Progenitor cell of endocrine pancreas (in vitro differentiated cells): ENCODE measurements around the gene AP1AR. TPM values are rescaled to one million over a fixed set of nuclear protein-coding genes. Genes with fewer than 3 reads are reported as not detected.

Experiments
- DNase-seq: peaks from one replicate; pipeline ENCODE4 v3.0.0; 2021; ENCODE audit warnings: low spot score; ENCODE audit not compliant: unreplicated experiment
- H3K27ac Mint-ChIP-seq: 2 replicates; pipeline ENCODE4 v1.8.0; 2021; ENCODE audit warnings: mild to moderate bottlenecking, moderate library complexity, mixed read lengths
- H3K27me3 Mint-ChIP-seq: 2 replicates; pipeline ENCODE4 v1.8.0; 2021; ENCODE audit warnings: mixed read lengths
- H3K36me3 Mint-ChIP-seq: 2 replicates; pipeline ENCODE4 v1.8.0; 2022; ENCODE audit warnings: mixed read lengths; ENCODE audit not compliant: insufficient read depth
- H3K4me1 Mint-ChIP-seq: 2 replicates; pipeline ENCODE4 v1.8.0; 2021; ENCODE audit warnings: low read depth, mixed read lengths
- H3K4me3 Mint-ChIP-seq: 2 replicates; pipeline ENCODE4 v1.8.0; 2021; ENCODE audit warnings: low read depth, mild to moderate bottlenecking, moderate library complexity, mixed read lengths
- H3K9me3 Mint-ChIP-seq: 2 replicates; pipeline ENCODE4 v1.8.0; 2021; ENCODE audit warnings: low read depth, mixed read lengths
- long read RNA-seq: library from polyadenylated mRNA; unstranded; transcript quantifications from one replicate; pipeline ENCODE4 v2.0.0, GENCODE V29; 2020
- total RNA-seq: library from RNA; stranded (reverse); gene quantifications from 2 replicates; pipeline ENCODE4 v1.2.1, GENCODE V29; 2021
- TF ChIP-seq, protein P1 (sequence below): fragments of 200-600 bp; sonication (generic); IDR thresholded peaks from one replicate; pipeline ENCODE4 v1.5.0; 2021; ENCODE audit warnings: antibody characterized with exemption, mild to moderate bottlenecking; ENCODE audit not compliant: unreplicated experiment

The AP1AR gene, protein sequence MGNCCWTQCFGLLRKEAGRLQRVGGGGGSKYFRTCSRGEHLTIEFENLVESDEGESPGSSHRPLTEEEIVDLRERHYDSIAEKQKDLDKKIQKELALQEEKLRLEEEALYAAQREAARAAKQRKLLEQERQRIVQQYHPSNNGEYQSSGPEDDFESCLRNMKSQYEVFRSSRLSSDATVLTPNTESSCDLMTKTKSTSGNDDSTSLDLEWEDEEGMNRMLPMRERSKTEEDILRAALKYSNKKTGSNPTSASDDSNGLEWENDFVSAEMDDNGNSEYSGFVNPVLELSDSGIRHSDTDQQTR
- total RNA-seq = 17.0 and 18.6 TPM in 2 replicates
- long read RNA-seq, transcript AP1AR-201 (10 exons, 2,902 nt) = major isoform, 28 of 43 reads
- long read RNA-seq, partial matches to known transcripts = 6 of 43 reads
- long read RNA-seq, other reads (novel, unspliced or antisense) = 7 of 43 reads

DNA sequence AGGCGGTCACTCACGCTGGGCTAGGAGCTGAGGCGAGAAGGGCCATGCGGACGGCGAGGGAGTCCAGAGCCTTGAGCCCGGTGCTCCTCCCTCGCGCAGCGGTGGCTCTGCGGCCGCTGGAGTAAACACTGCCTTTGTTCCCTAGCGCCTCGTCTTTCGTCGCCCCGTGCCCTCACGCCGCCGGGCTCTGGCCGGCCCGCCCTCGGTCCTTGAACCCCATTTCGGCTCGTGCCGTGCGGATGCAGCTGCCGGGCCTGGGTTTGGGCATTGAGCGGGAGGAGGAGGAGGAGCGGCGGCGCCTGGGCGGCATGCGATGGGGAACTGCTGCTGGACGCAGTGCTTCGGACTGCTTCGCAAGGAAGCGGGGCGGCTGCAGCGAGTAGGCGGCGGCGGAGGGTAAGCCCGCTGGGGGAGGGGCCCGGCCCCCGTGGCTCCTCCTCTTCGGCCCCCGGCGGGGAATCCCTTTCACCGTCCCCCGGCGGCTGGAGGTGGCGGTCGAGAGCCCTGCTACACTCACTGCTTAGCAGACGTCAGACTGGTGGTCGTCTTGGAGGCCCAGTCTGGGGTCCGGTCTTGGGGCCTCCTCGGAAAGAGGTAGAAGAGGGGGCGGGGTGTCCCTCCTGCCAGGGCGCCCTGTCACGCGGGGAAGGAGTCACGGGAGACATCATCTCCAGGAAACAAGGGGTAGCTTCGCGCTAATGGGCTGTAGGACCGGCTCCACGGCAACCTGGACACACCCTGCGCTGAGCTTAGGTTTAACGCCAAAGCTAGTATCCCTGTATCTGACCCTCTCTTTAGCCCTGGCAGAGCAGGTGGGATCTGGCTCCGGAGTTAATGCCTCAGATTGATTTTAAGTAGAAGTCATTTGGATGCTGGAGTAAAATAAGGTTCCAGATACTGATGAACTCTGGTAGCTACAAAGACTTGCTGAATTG lies at the start of gene AP1AR:
AP1AR (plus strand) TSS at position 9 of the 935 bp plus-strand sequence; CDS start at position 314, 305 bp downstream.
- H3K4me1 Mint-ChIP-seq = peaks cover 21% of the 10 kb centered on the region
- peaks cover under 1% of the 10 kb centered on the region for H3K27me3 Mint-ChIP-seq
- H3K4me3 Mint-ChIP-seq = peak within 1 kb of the TSS; percentile 98
- H3K36me3 Mint-ChIP-seq = no peaks in the 10 kb centered on the region
- H3K27ac Mint-ChIP-seq = peak within 1 kb of the TSS; percentile 99
- TF ChIP-seq, protein P1, sequence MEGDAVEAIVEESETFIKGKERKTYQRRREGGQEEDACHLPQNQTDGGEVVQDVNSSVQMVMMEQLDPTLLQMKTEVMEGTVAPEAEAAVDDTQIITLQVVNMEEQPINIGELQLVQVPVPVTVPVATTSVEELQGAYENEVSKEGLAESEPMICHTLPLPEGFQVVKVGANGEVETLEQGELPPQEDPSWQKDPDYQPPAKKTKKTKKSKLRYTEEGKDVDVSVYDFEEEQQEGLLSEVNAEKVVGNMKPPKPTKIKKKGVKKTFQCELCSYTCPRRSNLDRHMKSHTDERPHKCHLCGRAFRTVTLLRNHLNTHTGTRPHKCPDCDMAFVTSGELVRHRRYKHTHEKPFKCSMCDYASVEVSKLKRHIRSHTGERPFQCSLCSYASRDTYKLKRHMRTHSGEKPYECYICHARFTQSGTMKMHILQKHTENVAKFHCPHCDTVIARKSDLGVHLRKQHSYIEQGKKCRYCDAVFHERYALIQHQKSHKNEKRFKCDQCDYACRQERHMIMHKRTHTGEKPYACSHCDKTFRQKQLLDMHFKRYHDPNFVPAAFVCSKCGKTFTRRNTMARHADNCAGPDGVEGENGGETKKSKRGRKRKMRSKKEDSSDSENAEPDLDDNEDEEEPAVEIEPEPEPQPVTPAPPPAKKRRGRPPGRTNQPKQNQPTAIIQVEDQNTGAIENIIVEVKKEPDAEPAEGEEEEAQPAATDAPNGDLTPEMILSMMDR = peak; percentile 61
- peak; percentile 85 for DNase-seq
- H3K9me3 Mint-ChIP-seq = no peaks in the 10 kb centered on the region

DNA sequence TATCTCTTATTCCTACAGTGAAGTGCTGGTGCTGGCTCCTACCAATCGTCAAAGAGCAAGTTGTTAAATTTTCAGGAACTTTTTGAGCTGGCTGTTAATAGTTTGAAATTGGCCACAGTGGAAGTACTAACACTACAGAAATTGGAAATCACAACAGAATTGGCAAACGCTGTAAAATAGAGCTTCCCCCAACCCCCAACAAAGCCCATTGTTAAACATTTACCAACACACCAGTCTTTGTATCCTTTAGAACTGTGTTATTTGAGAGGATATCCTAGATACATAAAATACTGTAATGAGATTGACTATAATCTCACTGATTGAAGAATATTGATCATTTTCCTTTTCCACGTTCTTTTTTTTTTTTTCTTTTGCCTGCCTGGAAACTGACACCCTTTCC lies 49.0 kb upstream of the AP1AR start:
- Mint-ChIP-seq H3K36me3 (no peaks in the 10 kb centered on the region), H3K4me3 (no peak overlapping the region), H3K27me3 (no peaks in the 10 kb centered on the region), H3K27ac (no peak overlapping the region), H3K9me3 (no peaks in the 10 kb centered on the region), H3K4me1 (peaks cover 5% of the 10 kb centered on the region)
- DNase-seq = no peak
- TF ChIP-seq, protein P1 = no peak

DNA sequence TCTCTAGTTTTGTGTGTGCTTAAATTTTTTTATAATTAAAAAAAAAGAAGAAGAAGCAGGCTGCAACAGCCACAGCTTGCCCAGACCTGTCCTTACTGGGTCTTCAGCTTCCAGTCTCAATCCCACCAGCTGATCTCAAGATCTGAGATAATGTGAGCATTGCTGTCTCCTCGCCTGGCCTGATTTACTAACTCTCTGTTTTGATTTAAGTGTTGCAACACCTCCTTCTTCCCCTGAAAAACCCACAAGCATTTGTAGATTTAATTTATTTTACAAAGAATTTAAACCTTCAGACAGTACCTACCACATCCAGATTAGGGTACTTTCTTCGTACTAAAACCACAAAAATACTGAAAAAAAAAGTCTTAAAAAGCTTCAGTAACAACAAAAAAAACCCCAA lies 48.3 kb upstream of the AP1AR start:
- no peaks in the 10 kb centered on the region for H3K27me3 Mint-ChIP-seq
- no peaks in the 10 kb centered on the region for H3K9me3 Mint-ChIP-seq
- H3K4me1 Mint-ChIP-seq = peaks cover 5% of the 10 kb centered on the region
- no peak overlapping the region for H3K27ac Mint-ChIP-seq
- TF ChIP-seq, protein P1 = no peak
- H3K36me3 Mint-ChIP-seq = no peaks in the 10 kb centered on the region
- no peak overlapping the region for H3K4me3 Mint-ChIP-seq
- DNase-seq = no peak

DNA sequence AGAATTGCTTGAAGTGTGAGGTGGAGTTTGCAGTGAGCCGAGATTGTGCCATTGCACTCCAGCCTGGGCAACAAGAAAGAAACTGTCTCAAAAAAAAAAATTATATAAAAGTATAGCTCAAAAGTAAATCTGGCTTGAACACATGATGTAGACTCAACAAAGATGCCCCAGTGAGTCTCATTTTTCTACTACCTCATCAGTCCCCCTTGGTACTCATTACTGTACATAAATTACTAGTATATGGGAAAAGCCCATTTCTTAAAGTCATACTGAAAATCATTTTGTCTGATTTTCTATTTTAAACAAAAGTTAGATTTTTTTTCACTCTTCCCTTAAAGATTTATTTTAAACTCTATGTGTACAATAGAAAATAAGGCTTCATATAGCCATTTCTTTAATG lies 47.1 kb upstream of the AP1AR start:
- TF ChIP-seq, protein P1 = no peak
- no peaks in the 10 kb centered on the region for H3K9me3 Mint-ChIP-seq
- no peak overlapping the region for H3K27ac Mint-ChIP-seq
- no peaks in the 10 kb centered on the region for H3K36me3 Mint-ChIP-seq
- no peak for DNase-seq
- no peaks in the 10 kb centered on the region for H3K27me3 Mint-ChIP-seq
- no peak overlapping the region for H3K4me3 Mint-ChIP-seq
- H3K4me1 Mint-ChIP-seq = peaks cover 5% of the 10 kb centered on the region

DNA sequence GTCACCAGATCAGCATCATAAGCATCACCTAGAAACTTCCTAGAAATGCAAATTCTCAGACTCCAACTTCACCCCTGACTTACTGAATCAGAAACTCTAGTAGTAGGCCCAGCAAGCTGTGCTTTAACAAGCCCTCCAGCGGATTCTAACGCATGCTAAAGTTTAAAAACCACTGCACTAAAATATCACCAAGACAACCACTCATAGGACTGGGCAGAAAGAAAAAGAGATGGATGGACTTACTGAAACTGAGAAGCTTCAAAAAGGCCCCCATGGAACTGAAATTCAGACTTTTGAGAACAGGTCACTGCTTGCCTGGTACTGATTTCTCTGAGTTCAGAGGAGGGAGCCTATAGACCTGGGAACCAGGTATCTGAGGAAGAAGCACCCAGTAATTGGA lies 46.3 kb upstream of the AP1AR start:
- Mint-ChIP-seq H3K4me1 (peaks cover 5% of the 10 kb centered on the region), H3K36me3 (no peaks in the 10 kb centered on the region), H3K27ac (no peak overlapping the region), H3K9me3 (no peaks in the 10 kb centered on the region), H3K27me3 (no peaks in the 10 kb centered on the region), H3K4me3 (no peak overlapping the region)
- DNase-seq = no peak
- TF ChIP-seq, protein P1 = no peak
